Neural progenitor cell (in vitro differentiated cells): Measurements from ENCODE around the gene HLA-C. TPM values are rescaled to one million over a fixed set of nuclear protein-coding genes. Genes with fewer than 3 reads are reported as not detected.

Experiments
- DNase-seq: peaks from one replicate; pipeline ENCODE4 v3.0.0-alpha.2; 2016; ENCODE audit warnings: low spot score
- H2AFZ ChIP-seq: fragments of 200-600 bp; sonication (generic); replicated peaks from 2 replicates; pipeline ENCODE4 v1.6.1; 2016; ENCODE audit warnings: antibody characterized with exemption
- H3F3A ChIP-seq: fragments of 200-600 bp; sonication (generic); 2 replicates; pipeline ENCODE4 v1.6.1; 2016; ENCODE audit warnings: antibody characterized with exemption, low read depth
- H3K27ac ChIP-seq: fragments of 200-600 bp; sonication (generic); 2 replicates; pipeline ENCODE4 v1.5.1; 2016; ENCODE audit warnings: mild to moderate bottlenecking
- H3K27me3 ChIP-seq: fragments of 200-600 bp; sonication (generic); 2 replicates; pipeline ENCODE4 v1.6.1; 2016; ENCODE audit warnings: mild to moderate bottlenecking, moderate library complexity
- H3K36me3 ChIP-seq: fragments of 200-600 bp; sonication (generic); 2 replicates; pipeline ENCODE4 v1.5.1; 2016
- H3K4me1 ChIP-seq: fragments of 200-600 bp; sonication (generic); 2 replicates; pipeline ENCODE4 v1.6.1; 2016; ENCODE audit warnings: mixed run types
- H3K4me2 ChIP-seq: fragments of 200-600 bp; sonication (generic); 2 replicates; pipeline ENCODE4 v1.6.1; 2016
- H3K4me3 ChIP-seq: fragments of 200-600 bp; sonication (generic); 2 replicates; pipeline ENCODE4 v1.5.1; 2016
- H3K79me2 ChIP-seq: fragments of 200-600 bp; sonication (generic); 2 replicates; pipeline ENCODE4 v1.6.1; 2016; ENCODE audit warnings: low read depth
- H3K9ac ChIP-seq: fragments of 200-600 bp; sonication (generic); 2 replicates; pipeline ENCODE4 v1.6.1; 2016
- H3K9me3 ChIP-seq: fragments of 200-600 bp; sonication (generic); 2 replicates; pipeline ENCODE4 v1.5.1; 2016; ENCODE audit warnings: low read depth
- H4K20me1 ChIP-seq: fragments of 200-600 bp; sonication (generic); 2 replicates; pipeline ENCODE4 v1.6.1; 2016; ENCODE audit warnings: low read depth
- H3K27ac Mint-ChIP-seq: 3 replicates; pipeline ENCODE4 v1.8.0; 2021; ENCODE audit warnings: mixed read lengths
- H3K27me3 Mint-ChIP-seq: 2 replicates; pipeline ENCODE4 v1.8.0; 2022; ENCODE audit warnings: low read depth, mild to moderate bottlenecking, inconsistent platforms, moderate library complexity, mixed read lengths; ENCODE audit not compliant: insufficient read depth
- H3K36me3 Mint-ChIP-seq: 3 replicates; pipeline ENCODE4 v1.8.0; 2021; ENCODE audit warnings: mixed read lengths
- H3K4me1 Mint-ChIP-seq: 3 replicates; pipeline ENCODE4 v1.8.0; 2021; ENCODE audit warnings: mixed read lengths
- H3K4me3 Mint-ChIP-seq: 3 replicates; pipeline ENCODE4 v1.8.0; 2021; ENCODE audit warnings: mild to moderate bottlenecking, moderate library complexity, mixed read lengths
- H3K9me3 Mint-ChIP-seq: 3 replicates; pipeline ENCODE4 v1.8.0; 2020; ENCODE audit warnings: mixed read lengths
- CTCF ChIP-seq: fragments of 200-600 bp; sonication (generic); IDR thresholded peaks from 2 replicates; pipeline ENCODE4 v1.5.1; 2017; ENCODE audit warnings: antibody characterized with exemption, mild to moderate bottlenecking
- EZH2 ChIP-seq: fragments of 200-600 bp; sonication (generic); IDR thresholded peaks from 2 replicates; pipeline ENCODE4 v1.6.1; 2017; ENCODE audit warnings: antibody characterized with exemption, mild to moderate bottlenecking, moderate library complexity
- EZH2phosphoT487 ChIP-seq: fragments of 200-600 bp; sonication (generic); IDR thresholded peaks from 2 replicates; pipeline ENCODE4 v1.6.1; 2017; ENCODE audit warnings: antibody characterized with exemption
- total RNA-seq: library from RNA; depleted of rRNA; stranded (reverse); fragments of >200 nt; gene quantifications from 2 replicates; pipeline ENCODE4 v1.2.3, GENCODE V29; 2015; ENCODE audit warnings: low replicate concordance

Gene HLA-C
- total RNA-seq, 1 donor from 2014 or later = 65.2 TPM

GRCh38 chr6:31228476-31228875 lies 43.4 kb downstream of the HLA-C start:
- no peaks in the 10 kb centered on the region for H3K9me3 Mint-ChIP-seq
- Histone ChIP-seq H3K4me3 (no peak overlapping the region), H3K27me3 (no peaks in the 10 kb centered on the region), H3K27ac (no peak overlapping the region), H2AFZ (no peak overlapping the region), H4K20me1 (no peaks in the 10 kb centered on the region), H3F3A (no peaks in the 10 kb centered on the region), H3K36me3 (no peaks in the 10 kb centered on the region), H3K4me1 (no peaks in the 10 kb centered on the region), H3K9ac (no peak overlapping the region), H3K4me2 (no peak overlapping the region), H3K79me2 (no peaks in the 10 kb centered on the region), H3K9me3 (no peaks in the 10 kb centered on the region)
- H3K27me3 Mint-ChIP-seq = peaks cover 3% of the 10 kb centered on the region
- DNase-seq = no peak
- H3K36me3 Mint-ChIP-seq = no peaks in the 10 kb centered on the region
- no peak overlapping the region for H3K4me3 Mint-ChIP-seq
- TF ChIP-seq EZH2 (no peak), CTCF (no peak)
- H3K27ac Mint-ChIP-seq = no peak overlapping the region
- H3K4me1 Mint-ChIP-seq = no peaks in the 10 kb centered on the region

- H3K27ac Mint-ChIP-seq = peak overlapping the region; percentile 5
- TF ChIP-seq EZH2phosphoT487 (no peak), EZH2 (no peak), CTCF (no peak)
- Histone ChIP-seq H3K27ac (no peak overlapping the region), H2AFZ (peak overlapping the region; percentile 28), H3K79me2 (no peaks in the 10 kb centered on the region), H3K27me3 (no peaks in the 10 kb centered on the region), H3K9me3 (no peaks in the 10 kb centered on the region), H3K9ac (no peak overlapping the region), H3K36me3 (no peaks in the 10 kb centered on the region), H3F3A (no peaks in the 10 kb centered on the region), H3K4me3 (no peak overlapping the region), H3K4me1 (peaks cover 8% of the 10 kb centered on the region), H3K4me2 (no peak overlapping the region), H4K20me1 (no peaks in the 10 kb centered on the region)
- H3K36me3 Mint-ChIP-seq = no peaks in the 10 kb centered on the region
- DNase-seq = no peak
- no peak overlapping the region for H3K4me3 Mint-ChIP-seq
- no peaks in the 10 kb centered on the region for H3K9me3 Mint-ChIP-seq
- H3K27me3 Mint-ChIP-seq = peaks cover 4% of the 10 kb centered on the region
- H3K4me1 Mint-ChIP-seq = no peaks in the 10 kb centered on the region
Measured at GRCh38 chr6:31227143-31227542, 44.7 kb downstream of the HLA-C start.

GRCh38 chr6:31225735-31226134 lies 46.2 kb downstream of the HLA-C start:
- no peak for TF ChIP-seq EZH2phosphoT487
- no peak for TF ChIP-seq CTCF
- TF ChIP-seq EZH2 = no peak
- Histone ChIP-seq H3K27me3 (no peaks in the 10 kb centered on the region), H3K9me3 (no peaks in the 10 kb centered on the region), H3K27ac (no peak overlapping the region), H4K20me1 (no peaks in the 10 kb centered on the region), H3F3A (no peaks in the 10 kb centered on the region), H3K36me3 (no peaks in the 10 kb centered on the region), H3K4me3 (no peak overlapping the region), H3K4me1 (peaks cover 8% of the 10 kb centered on the region), H3K79me2 (no peaks in the 10 kb centered on the region), H2AFZ (no peak overlapping the region), H3K4me2 (no peak overlapping the region), H3K9ac (no peak overlapping the region)
- Mint-ChIP-seq H3K36me3 (no peaks in the 10 kb centered on the region), H3K4me3 (no peak overlapping the region), H3K4me1 (no peaks in the 10 kb centered on the region), H3K27ac (no peak overlapping the region), H3K27me3 (peaks cover 4% of the 10 kb centered on the region), H3K9me3 (no peaks in the 10 kb centered on the region)
- DNase-seq = no peak
